Spleen (tissue), 7 donors: ENCODE data around the gene PCF11.

ENCODE experiments used
- POLR2AphosphoS5 ChIP-seq, 3 donors: sonication (generic); formaldehyde crosslinking; IDR thresholded peaks; one replicate each; pipeline ENCODE4 v1.5.1; 2017; ENCODE audit warnings: antibody characterized with exemption in 3 of 3
- TF ChIP-seq, protein P1 (sequence below), 11 experiments: fragments of 200-600 bp in 7 of 11; fragments of 450-650 bp in 4 of 11; sonication (generic) in 4 of 11; IDR thresholded peaks in 8 of 11; conservative IDR thresholded peaks in 3 of 11; 1 replicate in 7 of 11; 2 replicates in 4 of 11; pipeline versions ENCODE4 v1.4.0 to v1.8.0; 2016 to 2021; ENCODE audit warnings: antibody characterized with exemption in 11 of 11, inconsistent platforms in 4 of 11, mild to moderate bottlenecking in 1 of 11
- donor health status: DM: no; HTN: no; CAD: no; lungs with moderate emphysema.
- donor health status: DM: no; HTN: no; CAD: no.
- donor health status: DM: no; HTN: no; CAD: no.

DNA sequence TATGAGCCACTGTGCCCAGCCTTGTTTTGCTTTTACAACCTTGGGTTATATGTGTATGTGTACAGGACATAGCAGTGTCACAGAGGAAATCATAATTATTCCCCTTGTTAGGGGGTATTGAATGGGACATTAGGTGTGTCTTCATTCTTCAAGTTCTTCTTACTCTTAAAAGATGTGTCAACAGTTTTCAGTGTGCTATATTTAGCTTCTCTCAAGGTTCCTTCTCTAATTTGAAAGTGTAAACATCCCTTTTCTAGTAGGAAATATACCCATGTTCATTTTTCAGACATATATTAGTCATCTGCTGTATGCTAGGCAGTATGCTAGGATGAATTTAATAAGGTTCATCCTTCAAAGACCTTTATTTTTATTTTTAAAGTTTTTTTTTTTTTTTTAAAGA lies 17.1 kb downstream of the PCF11 start:
- TF ChIP-seq, protein P1, sequence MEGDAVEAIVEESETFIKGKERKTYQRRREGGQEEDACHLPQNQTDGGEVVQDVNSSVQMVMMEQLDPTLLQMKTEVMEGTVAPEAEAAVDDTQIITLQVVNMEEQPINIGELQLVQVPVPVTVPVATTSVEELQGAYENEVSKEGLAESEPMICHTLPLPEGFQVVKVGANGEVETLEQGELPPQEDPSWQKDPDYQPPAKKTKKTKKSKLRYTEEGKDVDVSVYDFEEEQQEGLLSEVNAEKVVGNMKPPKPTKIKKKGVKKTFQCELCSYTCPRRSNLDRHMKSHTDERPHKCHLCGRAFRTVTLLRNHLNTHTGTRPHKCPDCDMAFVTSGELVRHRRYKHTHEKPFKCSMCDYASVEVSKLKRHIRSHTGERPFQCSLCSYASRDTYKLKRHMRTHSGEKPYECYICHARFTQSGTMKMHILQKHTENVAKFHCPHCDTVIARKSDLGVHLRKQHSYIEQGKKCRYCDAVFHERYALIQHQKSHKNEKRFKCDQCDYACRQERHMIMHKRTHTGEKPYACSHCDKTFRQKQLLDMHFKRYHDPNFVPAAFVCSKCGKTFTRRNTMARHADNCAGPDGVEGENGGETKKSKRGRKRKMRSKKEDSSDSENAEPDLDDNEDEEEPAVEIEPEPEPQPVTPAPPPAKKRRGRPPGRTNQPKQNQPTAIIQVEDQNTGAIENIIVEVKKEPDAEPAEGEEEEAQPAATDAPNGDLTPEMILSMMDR (IDR thresholded peaks at IDR 0.05 in 8 of 11, conservative IDR thresholded peaks at IDR 0.05 in 3 of 11), result no peak
- TF ChIP-seq POLR2AphosphoS5 (IDR thresholded peaks at IDR 0.05), result no peak
